ENCODE results near the gene GPN2.

- TF ChIP-seq EZH2phosphoT487 (IDR thresholded peaks at IDR 0.05): no peak
- TF ChIP-seq CTCF (IDR thresholded peaks at IDR 0.05): no peak
- TF ChIP-seq EZH2 (IDR thresholded peaks at IDR 0.05): no peak
Observed at GRCh38 chr1:26832249-26832960, 57.7 kb downstream of the GPN2 start.

Data from neural progenitor cell (in vitro differentiated cells).